Measurements from ENCODE around the gene TEPSIN. TPM values are rescaled to one million over a fixed set of nuclear protein-coding genes. Genes with fewer than 3 reads are reported as not detected.

The TEPSIN gene, protein sequence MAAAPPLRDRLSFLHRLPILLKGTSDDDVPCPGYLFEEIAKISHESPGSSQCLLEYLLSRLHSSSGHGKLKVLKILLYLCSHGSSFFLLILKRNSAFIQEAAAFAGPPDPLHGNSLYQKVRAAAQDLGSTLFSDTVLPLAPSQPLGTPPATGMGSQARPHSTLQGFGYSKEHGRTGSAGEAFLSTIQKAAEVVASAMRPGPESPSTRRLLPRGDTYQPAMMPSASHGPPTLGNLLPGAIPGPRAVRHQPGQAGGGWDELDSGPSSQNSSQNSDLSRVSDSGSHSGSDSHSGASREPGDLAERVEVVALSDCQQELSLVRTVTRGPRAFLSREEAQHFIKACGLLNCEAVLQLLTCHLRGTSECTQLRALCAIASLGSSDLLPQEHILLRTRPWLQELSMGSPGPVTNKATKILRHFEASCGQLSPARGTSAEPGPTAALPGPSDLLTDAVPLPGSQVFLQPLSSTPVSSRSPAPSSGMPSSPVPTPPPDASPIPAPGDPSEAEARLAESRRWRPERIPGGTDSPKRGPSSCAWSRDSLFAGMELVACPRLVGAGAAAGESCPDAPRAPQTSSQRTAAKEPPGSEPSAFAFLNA
- 10 to 100 TPM; 43.0 to 94.5 (median 55.3) TPM for total RNA-seq

DNA sequence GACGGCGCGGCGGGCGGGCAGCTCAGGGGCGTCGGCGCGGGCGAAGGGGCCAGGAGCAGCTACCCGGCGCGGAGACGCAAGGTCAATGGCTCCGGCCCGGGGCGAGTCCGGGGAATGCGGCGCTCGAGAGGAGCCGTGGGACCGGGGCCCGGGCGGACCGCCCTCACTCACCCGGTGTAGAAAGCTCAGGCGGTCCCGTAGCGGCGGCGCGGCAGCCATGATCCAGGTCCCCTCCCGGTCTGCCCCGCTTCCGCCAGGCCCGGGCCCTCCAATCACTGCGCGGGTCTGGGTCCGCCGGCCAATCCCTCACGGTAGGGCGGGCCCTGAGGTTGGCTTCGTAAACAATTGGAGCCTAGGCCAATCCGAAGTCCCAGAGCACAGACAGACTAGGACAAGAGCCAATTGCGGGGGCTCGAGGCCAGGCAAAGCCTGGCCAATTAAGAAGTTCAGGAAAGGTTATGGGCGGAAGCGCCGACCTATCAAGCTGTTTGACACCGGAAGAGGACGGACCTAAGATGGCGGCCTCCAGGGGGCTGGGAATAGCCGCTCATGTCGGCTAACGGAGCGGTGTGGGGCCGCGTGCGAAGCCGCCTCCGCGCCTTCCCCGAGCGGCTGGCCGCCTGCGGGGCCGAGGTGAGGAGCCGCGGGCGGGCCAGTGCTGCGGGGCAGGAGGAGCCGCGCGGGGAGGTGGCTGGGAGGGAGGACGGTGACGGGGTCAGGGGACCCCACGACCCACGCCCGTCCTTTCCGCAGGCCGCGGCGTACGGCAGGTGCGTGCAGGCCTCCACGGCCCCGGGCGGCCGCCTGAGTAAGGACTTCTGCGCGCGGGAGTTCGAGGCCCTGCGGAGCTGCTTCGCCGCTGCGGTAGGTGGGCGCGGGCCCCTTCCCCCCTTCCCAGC lies at the start of gene TEPSIN, which contains the start of gene NDUFAF8:
Gene TEPSIN (minus strand): TSS at position 241 of the 899 bp plus-strand sequence. CDS start 22 bp downstream, at position 219.
Gene NDUFAF8 (plus strand): TSS at position 504 of the 899 bp plus-strand sequence. CDS start 46 bp downstream, at position 550.
- Histone ChIP-seq H3K36me3 (peaks cover 8% of the 10 kb centered on the region), H3K4me3 (peak within 1 kb of the TSS; percentile 90), H3K4me1 (peaks cover 45% of the 10 kb centered on the region), H3K27me3 (no peaks in the 10 kb centered on the region), H3K9me3 (no peaks in the 10 kb centered on the region), H3K27ac (peak within 1 kb of the TSS; percentile 82)
- WGBS: under 1% methylated on average over 33 of the region's 100 CpGs
- peak; percentile 98 to 99 for DNase-seq (ENCODE audit: low spot score in 2 of 2)
- TF ChIP-seq, protein P1, sequence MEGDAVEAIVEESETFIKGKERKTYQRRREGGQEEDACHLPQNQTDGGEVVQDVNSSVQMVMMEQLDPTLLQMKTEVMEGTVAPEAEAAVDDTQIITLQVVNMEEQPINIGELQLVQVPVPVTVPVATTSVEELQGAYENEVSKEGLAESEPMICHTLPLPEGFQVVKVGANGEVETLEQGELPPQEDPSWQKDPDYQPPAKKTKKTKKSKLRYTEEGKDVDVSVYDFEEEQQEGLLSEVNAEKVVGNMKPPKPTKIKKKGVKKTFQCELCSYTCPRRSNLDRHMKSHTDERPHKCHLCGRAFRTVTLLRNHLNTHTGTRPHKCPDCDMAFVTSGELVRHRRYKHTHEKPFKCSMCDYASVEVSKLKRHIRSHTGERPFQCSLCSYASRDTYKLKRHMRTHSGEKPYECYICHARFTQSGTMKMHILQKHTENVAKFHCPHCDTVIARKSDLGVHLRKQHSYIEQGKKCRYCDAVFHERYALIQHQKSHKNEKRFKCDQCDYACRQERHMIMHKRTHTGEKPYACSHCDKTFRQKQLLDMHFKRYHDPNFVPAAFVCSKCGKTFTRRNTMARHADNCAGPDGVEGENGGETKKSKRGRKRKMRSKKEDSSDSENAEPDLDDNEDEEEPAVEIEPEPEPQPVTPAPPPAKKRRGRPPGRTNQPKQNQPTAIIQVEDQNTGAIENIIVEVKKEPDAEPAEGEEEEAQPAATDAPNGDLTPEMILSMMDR (IDR thresholded peaks at IDR 0.05): no peak
- TF ChIP-seq POLR2AphosphoS5 (IDR thresholded peaks at IDR 0.05) (peak in 2 of 3 donors; percentile 15 to 86), EP300 (IDR thresholded peaks at IDR 0.05) (no peak), POLR2A (IDR thresholded peaks at IDR 0.05) (peak in 1 of 2 donors; percentile 28)

DNA sequence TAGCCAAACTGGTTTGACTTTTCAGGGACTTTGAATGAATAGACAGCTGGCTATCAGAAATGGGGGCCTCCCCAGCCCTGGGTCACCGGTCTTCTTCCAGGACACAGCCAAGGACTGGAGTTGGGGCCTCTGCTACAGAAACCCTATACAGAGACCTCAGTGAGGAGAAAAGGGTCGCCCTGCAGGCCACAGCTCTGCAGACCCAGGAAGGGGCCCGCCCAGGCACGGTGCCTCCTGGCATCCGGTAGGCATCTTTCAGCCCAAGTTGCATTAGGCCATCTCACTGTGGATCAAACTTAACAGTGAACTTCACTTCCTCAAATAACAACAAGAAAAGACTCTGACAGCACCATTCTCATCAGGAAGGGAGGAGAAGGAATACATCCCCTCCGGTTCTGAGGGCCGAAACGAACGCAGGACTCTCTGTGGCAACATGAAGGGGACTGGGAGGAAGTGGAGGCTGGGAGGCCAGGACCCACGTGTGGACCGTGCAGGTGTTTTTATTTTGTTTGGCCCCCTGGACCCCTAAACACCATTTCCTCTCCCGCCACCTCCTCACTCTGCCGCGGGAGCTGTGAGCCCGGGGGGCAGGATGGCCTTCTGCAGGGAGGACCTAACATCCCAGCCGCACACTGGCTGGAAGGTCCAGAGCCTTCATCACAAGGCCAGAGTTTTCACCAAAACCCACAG lies 49.0 kb upstream of the TEPSIN start:
- peaks cover 36% of the 10 kb centered on the region for H3K4me1 ChIP-seq
- H3K27me3 ChIP-seq: no peaks in the 10 kb centered on the region
- no peak overlapping the region for H3K27ac ChIP-seq
- DNase-seq (ENCODE audit: low spot score in 2 of 2): no peak
- 86% methylated on average over 14 of the region's 16 CpGs for WGBS
- peaks cover 40% of the 10 kb centered on the region for H3K36me3 ChIP-seq
- TF ChIP-seq EP300 (IDR thresholded peaks at IDR 0.05) (no peak), POLR2A (IDR thresholded peaks at IDR 0.05) (no peak)
- H3K4me3 ChIP-seq: no peak overlapping the region
- H3K9me3 ChIP-seq: no peaks in the 10 kb centered on the region

DNA sequence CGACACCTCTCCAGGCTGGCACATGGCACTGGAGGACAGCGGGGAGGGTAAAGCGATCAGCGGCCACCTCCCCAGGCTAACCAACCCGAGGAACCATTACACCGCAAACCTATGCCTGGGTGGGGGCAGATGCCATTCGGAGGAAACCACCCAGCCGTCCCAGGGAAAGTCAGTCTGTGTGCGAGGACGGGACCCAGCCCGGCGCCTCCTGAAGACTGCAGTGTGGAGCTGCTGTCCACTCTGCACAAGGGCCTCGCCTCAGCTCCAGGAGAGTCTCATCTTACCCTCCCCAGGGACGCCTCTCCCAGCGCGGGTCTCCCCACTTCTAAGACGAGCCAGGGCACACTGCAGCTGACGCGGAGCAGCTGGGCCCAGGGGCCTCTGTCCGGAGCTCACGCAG lies 48.3 kb upstream of the TEPSIN start:
- Histone ChIP-seq H3K4me3 (no peak overlapping the region), H3K36me3 (peaks cover 47% of the 10 kb centered on the region), H3K4me1 (peaks cover 30% of the 10 kb centered on the region), H3K9me3 (no peaks in the 10 kb centered on the region), H3K27ac (no peak overlapping the region), H3K27me3 (no peaks in the 10 kb centered on the region)
- TF ChIP-seq POLR2A (IDR thresholded peaks at IDR 0.05) (no peak), EP300 (IDR thresholded peaks at IDR 0.05) (no peak), POLR2AphosphoS5 (IDR thresholded peaks at IDR 0.05) (no peak)
- TF ChIP-seq, protein P1 (IDR thresholded peaks at IDR 0.05): no peak
- WGBS: 91% methylated on average over 8 of the region's 21 CpGs
- DNase-seq (ENCODE audit: low spot score in 2 of 2): no peak

DNA sequence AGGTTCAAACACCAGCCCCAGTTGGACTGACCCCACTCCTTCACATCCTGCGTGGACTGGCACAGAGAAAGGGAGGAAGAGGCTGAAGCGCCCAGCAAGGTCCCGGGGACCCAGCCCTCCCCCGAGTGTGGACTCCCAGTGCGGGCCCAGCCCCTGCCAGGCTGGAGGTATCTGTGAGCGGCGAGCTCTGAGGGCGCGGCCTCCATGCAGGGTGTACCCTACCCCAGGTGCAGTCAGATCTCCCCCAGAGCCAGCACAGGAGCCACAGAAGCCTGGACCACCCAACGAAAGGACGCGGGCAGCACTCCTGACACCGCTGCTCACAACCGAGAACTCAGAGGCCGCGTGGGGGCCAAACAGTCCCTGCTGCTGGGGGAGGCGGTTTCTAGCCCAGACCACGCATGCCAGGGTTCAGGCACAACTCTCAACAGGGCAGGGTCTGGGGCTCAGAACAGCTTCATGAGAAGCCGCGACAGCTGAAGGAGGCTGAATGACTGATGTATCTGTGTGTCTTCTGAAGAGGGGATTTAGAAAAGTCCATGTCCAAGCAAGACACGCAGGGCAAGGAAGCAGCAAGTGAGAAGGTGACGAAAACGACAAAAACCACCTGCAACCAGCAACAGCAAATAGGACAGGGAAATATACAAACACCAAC lies 47.8 kb upstream of the TEPSIN start:
- Histone ChIP-seq H3K9me3 (no peaks in the 10 kb centered on the region), H3K4me1 (peaks cover 25% of the 10 kb centered on the region), H3K4me3 (no peak overlapping the region), H3K27me3 (no peaks in the 10 kb centered on the region), H3K27ac (peak overlapping the region; percentile 68), H3K36me3 (peaks cover 51% of the 10 kb centered on the region)
- DNase-seq (ENCODE audit: low spot score in 2 of 2): no peak
- 96% methylated on average over 23 of the region's 23 CpGs for WGBS
- TF ChIP-seq, protein P1 (IDR thresholded peaks at IDR 0.05): no peak
- TF ChIP-seq EP300 (IDR thresholded peaks at IDR 0.05) (no peak), POLR2AphosphoS5 (IDR thresholded peaks at IDR 0.05) (no peak), POLR2A (IDR thresholded peaks at IDR 0.05) (no peak)
